ENCODE measurements around the gene SLC37A3.

SLC37A3 gene

GRCh38 chr7:140400381-140400780 lies 2.1 kb upstream of the SLC37A3 start:
- no peak for DNase-seq (ENCODE audit: low read depth)

- DNase-seq (ENCODE audit: low read depth): no peak
These were observed 491 bp upstream of the SLC37A3 start for GRCh38 chr7:140398821-140399220.

- no peak for DNase-seq (ENCODE audit: low read depth)
These were observed 4.5 kb downstream of the SLC37A3 start for GRCh38 chr7:140393756-140394306.

GRCh38 chr7:140391634-140392033 lies 6.7 kb downstream of the SLC37A3 start:
- no peak for DNase-seq (ENCODE audit: low read depth)

- DNase-seq (ENCODE audit: low read depth): peak; percentile 19
These were observed 7.7 kb downstream of the SLC37A3 start for GRCh38 chr7:140390466-140391190.

GRCh38 chr7:140390034-140390433 lies 8.3 kb downstream of the SLC37A3 start:
- no peak for DNase-seq (ENCODE audit: low read depth)

- no peak for DNase-seq (ENCODE audit: low read depth)
These were observed 8.9 kb downstream of the SLC37A3 start for GRCh38 chr7:140389445-140389844.

GRCh38 chr7:140384894-140385545 lies 13.3 kb downstream of the SLC37A3 start:
- peak; percentile 30 for DNase-seq (ENCODE audit: low read depth)

GRCh38 chr7:140383954-140384713 lies 14.2 kb downstream of the SLC37A3 start:
- no peak for DNase-seq (ENCODE audit: low read depth)

GRCh38 chr7:140375892-140376730 lies 22.2 kb downstream of the SLC37A3 start:
- no peak for DNase-seq (ENCODE audit: low read depth)

GRCh38 chr7:140375323-140375722 lies 23.0 kb downstream of the SLC37A3 start:
- no peak for DNase-seq (ENCODE audit: low read depth)

GRCh38 chr7:140369294-140369693 lies 29.0 kb downstream of the SLC37A3 start:
- no peak for DNase-seq (ENCODE audit: low read depth)

GRCh38 chr7:140367528-140367927 lies 30.8 kb downstream of the SLC37A3 start:
- no peak for DNase-seq (ENCODE audit: low read depth)

GRCh38 chr7:140364819-140365218 lies 33.5 kb downstream of the SLC37A3 start:
- no peak for DNase-seq (ENCODE audit: low read depth)

GRCh38 chr7:140360697-140361229 lies 37.6 kb downstream of the SLC37A3 start:
- DNase-seq (ENCODE audit: low read depth): no peak

GRCh38 chr7:140358412-140359051 lies 39.8 kb downstream of the SLC37A3 start:
- no peak for DNase-seq (ENCODE audit: low read depth)

GRCh38 chr7:140358024-140358411 lies 40.3 kb downstream of the SLC37A3 start:
- DNase-seq (ENCODE audit: low read depth): no peak

GRCh38 chr7:140350056-140350455 lies 48.3 kb downstream of the SLC37A3 start:
- DNase-seq (ENCODE audit: low read depth): no peak

GRCh38 chr7:140349144-140349771 lies 49.1 kb downstream of the SLC37A3 start:
- DNase-seq (ENCODE audit: low read depth): peak; percentile 53

GRCh38 chr7:140348161-140348849 lies 50.0 kb downstream of the SLC37A3 start:
- DNase-seq (ENCODE audit: low read depth): peak; percentile 78
